Ovary (tissue), 9 donors: ENCODE measurements around the gene METRNL. TPM values are rescaled to one million over a fixed set of nuclear protein-coding genes. Genes with fewer than 3 reads are reported as not detected.
"Not testable (repeated sequence)": the region's sequence is repeated elsewhere in the genome, so short reads cannot be mapped to it uniquely, and the experiment has no call there.

Source experiments
- DNase-seq, 5 donors: peaks; one replicate each; pipeline ENCODE4 v3.0.0-alpha.2; 2019 to 2020
- H3K27ac ChIP-seq, 2 donors: fragments of 200-600 bp; one replicate each; pipeline versions ENCODE4 v1.5.1 to v1.8.0; 2019 to 2022
- H3K27me3 ChIP-seq: fragments of 200-600 bp; one replicate; pipeline ENCODE4 v1.8.0; 2022
- H3K36me3 ChIP-seq: fragments of 200-600 bp; sonication (generic); one replicate; pipeline ENCODE4 v1.5.1; 2019
- H3K4me1 ChIP-seq: one replicate; pipeline ENCODE4 v1.8.1; 2013; ENCODE audit warnings: mild to moderate bottlenecking, moderate library complexity; ENCODE audit not compliant: insufficient read depth
- H3K4me3 ChIP-seq: fragments of 200-600 bp; sonication (generic); one replicate; pipeline ENCODE4 v1.5.1; 2017
- H3K9me3 ChIP-seq, 2 donors: fragments of 200-600 bp in 1 of 2; sonication (generic) in 1 of 2; one replicate each; pipeline versions ENCODE4 v1.5.1 to v1.8.1; 2013 to 2019; ENCODE audit warnings: mild to moderate bottlenecking in 1 of 2, moderate library complexity in 1 of 2
- EP300 ChIP-seq: sonication (generic); formaldehyde crosslinking; IDR thresholded peaks from one replicate; pipeline ENCODE4 v1.6.1; 2017; ENCODE audit warnings: antibody characterized with exemption
- POLR2A ChIP-seq: fragments of 450-650 bp; IDR thresholded peaks from one replicate; pipeline ENCODE4 v1.6.1; 2017; ENCODE audit warnings: antibody characterized with exemption, mild to moderate bottlenecking, moderate library complexity
- WGBS, 3 donors: extraction: QIAGEN DNeasy Blood & Tissue Kit in 1 of 3; methylation state at CpG; one replicate each; pipeline versions ENCODE4 v1.1.5 to v1.1.7; 2013 to 2017; 5-methylcytosine and 5-hydroxymethylcytosine counted together
- intact Hi-C, 4 donors: fragments of 100-400 bp; cut with DNase I; formaldehyde crosslinking; loops; one replicate each; pipeline versions ENCODE4 v1.11.0 to v1.15.1; 2022 to 2023
- polyA plus RNA-seq, 2 donors: library from polyadenylated mRNA; stranded (reverse); fragments of 200-250 nt in 1 of 2; fragments of 350-450 nt in 1 of 2; fragmentation: Illumina TruSeq in 1 of 2; extraction: RNeasy Lipid Tissue Mini Kit (QIAGEN cat#74804) in 1 of 2; gene quantifications; one replicate each; pipeline ENCODE4 v1.2.3, GENCODE V29; 2013 to 2014
- total RNA-seq, 7 donors: library from RNA; depleted of rRNA in 2 of 7; stranded (reverse); fragments of >200 nt in 2 of 7; fragmentation: NEBNext Ultra II Directional in 3 of 7; extraction: Animal tissue kit (Norgen Biotek cat#: 25700) in 3 of 7; gene quantifications; one replicate each; pipeline versions ENCODE4 v1.1.0 to v1.2.4, GENCODE V29; 2016 to 2023
- TF ChIP-seq, protein P1 (sequence below), 3 donors: fragments of 450-650 bp in 2 of 3; fragments of 200-600 bp in 1 of 3; IDR thresholded peaks; one replicate each; pipeline versions ENCODE4 v1.5.1 to v1.8.0; 2016 to 2022; ENCODE audit warnings: antibody characterized with exemption in 3 of 3, mild to moderate bottlenecking in 1 of 3
- donor health status: DM: no; HTN: no; CAD: no; lungs with moderate emphysema.
- donor health status: DM: no; HTN: no; CAD: no.
- donor health status: Bipolar disorder and iron deficiency.
- donor health status: DM: yes; HTN: yes; CAD: no.
- donor health status: DM: no; HTN: no; CAD: no.
- donor health status: DM: yes; HTN: yes; CAD: no.

The METRNL gene
- total and polyA plus RNA-seq, 9 donors: 4.3 to 84.3 (median 29.4) TPM

- H3K27ac ChIP-seq: no peak overlapping the region
- WGBS, 3 donors: 90 to 92% (median 90%) methylated on average over 8 of the region's 8 CpGs
- no peak for DNase-seq
- no peak overlapping the region for H3K4me3 ChIP-seq
- H3K27me3 ChIP-seq: no peaks in the 10 kb centered on the region
- H3K4me1 ChIP-seq: no peaks in the 10 kb centered on the region
- peaks cover 0 to 8% of the 10 kb centered on the region in 2 donors for H3K9me3 ChIP-seq
- intact Hi-C loops: no loop called here
- no peaks in the 10 kb centered on the region for H3K36me3 ChIP-seq
- TF ChIP-seq POLR2A: no peak
- TF ChIP-seq, protein P1, sequence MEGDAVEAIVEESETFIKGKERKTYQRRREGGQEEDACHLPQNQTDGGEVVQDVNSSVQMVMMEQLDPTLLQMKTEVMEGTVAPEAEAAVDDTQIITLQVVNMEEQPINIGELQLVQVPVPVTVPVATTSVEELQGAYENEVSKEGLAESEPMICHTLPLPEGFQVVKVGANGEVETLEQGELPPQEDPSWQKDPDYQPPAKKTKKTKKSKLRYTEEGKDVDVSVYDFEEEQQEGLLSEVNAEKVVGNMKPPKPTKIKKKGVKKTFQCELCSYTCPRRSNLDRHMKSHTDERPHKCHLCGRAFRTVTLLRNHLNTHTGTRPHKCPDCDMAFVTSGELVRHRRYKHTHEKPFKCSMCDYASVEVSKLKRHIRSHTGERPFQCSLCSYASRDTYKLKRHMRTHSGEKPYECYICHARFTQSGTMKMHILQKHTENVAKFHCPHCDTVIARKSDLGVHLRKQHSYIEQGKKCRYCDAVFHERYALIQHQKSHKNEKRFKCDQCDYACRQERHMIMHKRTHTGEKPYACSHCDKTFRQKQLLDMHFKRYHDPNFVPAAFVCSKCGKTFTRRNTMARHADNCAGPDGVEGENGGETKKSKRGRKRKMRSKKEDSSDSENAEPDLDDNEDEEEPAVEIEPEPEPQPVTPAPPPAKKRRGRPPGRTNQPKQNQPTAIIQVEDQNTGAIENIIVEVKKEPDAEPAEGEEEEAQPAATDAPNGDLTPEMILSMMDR (IDR thresholded peaks at IDR 0.05): no peak
- no peak for TF ChIP-seq EP300
Observed at GRCh38 chr17:83042522-83043158, 36.8 kb upstream of the METRNL start.

GRCh38 chr17:83044479-83044878 is 34.9 kb upstream of the METRNL start:
- intact Hi-C loops, H3K27me3 ChIP-seq, H3K9me3 ChIP-seq, H3K27ac ChIP-seq, H3K4me3 ChIP-seq, H3K36me3 ChIP-seq, H3K4me1 ChIP-seq: not testable (repeated sequence)
- 96 to 98% (median 97%) methylated on average over 18 of the region's 18 CpGs for WGBS, 3 donors
- DNase-seq: peak in 1 of 5 donors; percentile 23

DNA sequence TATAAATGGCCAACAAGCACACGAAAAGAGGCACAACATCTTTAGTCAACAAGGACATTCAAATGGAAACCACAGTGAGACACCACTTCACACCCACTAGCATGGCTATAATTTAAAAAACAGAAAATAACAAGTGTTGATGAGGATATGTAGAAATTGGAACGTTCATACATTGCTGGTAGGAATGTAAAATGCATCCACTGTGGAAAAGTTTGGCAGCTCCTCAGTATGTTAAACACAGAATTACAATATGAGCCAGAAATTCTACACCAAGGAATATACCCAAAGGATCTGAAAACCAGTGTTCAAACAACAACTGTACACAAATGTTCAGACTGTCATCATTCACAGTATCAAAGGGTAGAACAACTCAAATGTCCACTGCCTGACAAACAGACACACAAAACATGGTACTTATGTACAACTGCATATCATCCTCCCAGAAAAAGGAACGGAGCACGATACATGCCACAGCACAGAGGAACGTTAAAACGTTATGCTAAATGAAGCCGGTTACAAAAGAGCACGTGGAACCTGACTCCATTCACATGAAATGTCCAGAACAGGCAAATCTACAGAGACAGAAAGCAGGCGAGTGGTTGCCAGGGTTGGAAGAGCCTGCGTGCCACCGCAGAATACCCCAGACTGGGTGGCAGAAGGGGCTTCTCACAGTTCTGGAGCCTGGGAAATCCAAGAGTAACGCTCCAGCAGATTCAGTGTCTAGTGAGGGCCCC is 32.8 kb upstream of the METRNL start:
- intact Hi-C loops: no loop called here
- Histone ChIP-seq H3K4me3 (no peak overlapping the region), H3K27me3 (no peaks in the 10 kb centered on the region), H3K4me1 (peaks cover 7% of the 10 kb centered on the region), H3K9me3 (peaks cover 0 to 5% of the 10 kb centered on the region in 2 donors), H3K27ac (no peak overlapping the region), H3K36me3 (no peaks in the 10 kb centered on the region)
- DNase-seq: peak in 1 of 5 donors; percentile 18
- WGBS, 3 donors: 95 to 97% (median 96%) methylated on average over 12 of the region's 12 CpGs
- TF ChIP-seq, protein P1 (IDR thresholded peaks at IDR 0.05): no peak
- no peak for TF ChIP-seq EP300
- no peak for TF ChIP-seq POLR2A

GRCh38 chr17:83047182-83047478 is 32.3 kb upstream of the METRNL start:
- TF ChIP-seq EP300: no peak
- TF ChIP-seq, protein P1 (IDR thresholded peaks at IDR 0.05): no peak
- no peak for TF ChIP-seq POLR2A
- H3K4me1 ChIP-seq: peaks cover 7% of the 10 kb centered on the region
- intact Hi-C loops: no loop called here
- no peaks in the 10 kb centered on the region for H3K27me3 ChIP-seq
- no peak overlapping the region for H3K4me3 ChIP-seq
- H3K36me3 ChIP-seq: no peaks in the 10 kb centered on the region
- no peak overlapping the region for H3K27ac ChIP-seq
- H3K9me3 ChIP-seq: peaks cover 0 to 2% of the 10 kb centered on the region in 2 donors
- DNase-seq: no peak
- 48 to 65% (median 50%) methylated on average over 2 of the region's 2 CpGs for WGBS, 3 donors

DNA sequence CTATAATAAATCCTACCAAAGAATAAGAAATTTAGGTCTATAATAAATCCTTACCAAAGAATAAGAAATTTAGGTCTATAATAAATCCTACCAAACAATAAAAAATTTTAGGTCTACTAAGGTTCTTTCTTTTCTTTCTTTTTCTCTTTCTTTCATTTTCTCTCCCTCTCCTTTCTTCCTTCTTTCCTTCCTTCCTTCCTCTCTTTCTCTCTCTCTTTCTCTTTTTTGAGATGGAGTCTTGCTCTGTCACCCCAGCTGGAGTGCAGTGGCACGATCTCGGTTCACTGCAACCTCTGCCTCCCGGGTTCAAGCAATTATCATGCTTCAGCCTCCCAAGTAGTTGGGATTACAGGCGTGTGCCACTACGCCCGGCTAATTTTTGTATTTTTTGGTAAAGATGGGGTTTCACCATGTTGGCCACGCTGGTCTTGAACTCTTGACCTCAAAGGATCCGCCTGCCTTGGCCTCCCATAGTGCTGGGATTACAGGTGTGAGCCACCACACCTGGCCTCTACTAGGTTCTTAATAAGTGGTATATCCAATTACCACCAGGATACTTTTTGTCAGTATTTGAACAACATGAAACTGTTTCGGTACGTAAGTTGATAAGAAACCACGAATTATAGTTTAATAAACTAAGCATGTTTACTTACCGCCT is 31.5 kb upstream of the METRNL start:
- intact Hi-C loops: not testable (repeated sequence)
- DNase-seq: peak in 1 of 5 donors; percentile 23
- WGBS, 3 donors: 83 to 96% (median 87%) methylated on average over 12 of the region's 12 CpGs

More for the DNA sequence above, 31.5 kb upstream of the METRNL start:
- not testable (repeated sequence) for H3K4me1 ChIP-seq, H3K9me3 ChIP-seq, H3K27me3 ChIP-seq, H3K27ac ChIP-seq, H3K36me3 ChIP-seq, H3K4me3 ChIP-seq
